ENCODE measurements around the gene TSKU. TPM values are rescaled to one million over a fixed set of nuclear protein-coding genes. Genes with fewer than 3 reads are reported as not detected.

The TSKU gene
- total and polyA plus RNA-seq, 2 donors (not counting 1 experiment from before 2014, with no cell fraction given): 5.0 to 10.6 TPM

- peak; percentile 24 for TF ChIP-seq EZH2 (IDR thresholded peaks at IDR 0.05; ENCODE audit: low read length, missing control alignments)
- TF ChIP-seq CTCF (conservative IDR thresholded peaks at IDR 0.05 in 1 of 2, IDR thresholded peaks at IDR 0.05 in 1 of 2; ENCODE audit: low read depth in 1 of 2, low read length in 2 of 2): no peak
- no peak overlapping the region for H3K9ac ChIP-seq (ENCODE audit: insufficient read depth, low read length)
- no peaks in the 10 kb centered on the region for H4K20me1 ChIP-seq (ENCODE audit: control insufficient read depth, extremely low read depth, insufficient read depth, low read length)
- peaks cover 14% of the 10 kb centered on the region for H3K27me3 ChIP-seq (ENCODE audit: control insufficient read depth, insufficient read depth, low read length)
- no peak overlapping the region for H3K4me2 ChIP-seq (ENCODE audit: extremely low read depth, insufficient read depth, low read length)
- H3K79me2 ChIP-seq (ENCODE audit: control insufficient read depth, insufficient read depth, low read length): peaks cover 1% of the 10 kb centered on the region
- no peak for DNase-seq (ENCODE audit: low read depth in 2 of 2)
- H3K36me3 ChIP-seq (ENCODE audit: control insufficient read depth, insufficient read depth, low read length): no peaks in the 10 kb centered on the region
- no peak overlapping the region for H3K4me3 ChIP-seq (replicated peaks in 1 of 4; ENCODE audit: control extremely low read depth in 1 of 4, insufficient read depth in 1 of 4, low read depth in 3 of 4, low read length in 4 of 4)
- no peak overlapping the region for H2AFZ ChIP-seq (ENCODE audit: low read length)
- H3K9me3 ChIP-seq (ENCODE audit: control insufficient read depth, insufficient read depth, low read depth, low read length): no peaks in the 10 kb centered on the region
- no peak overlapping the region for H3K27ac ChIP-seq (ENCODE audit: insufficient read depth, low read length)
- peaks cover 3% of the 10 kb centered on the region for H3K4me1 ChIP-seq (ENCODE audit: control insufficient read depth, extremely low read depth, insufficient read depth, low read length)
Observed at GRCh38 chr11:76786441-76787014, 3.4 kb downstream of the TSKU start.

GRCh38 chr11:76787271-76787670 lies 4.1 kb downstream of the TSKU start:
- no peak overlapping the region for H3K4me2 ChIP-seq (ENCODE audit: extremely low read depth, insufficient read depth, low read length)
- no peak overlapping the region for H3K27ac ChIP-seq (ENCODE audit: insufficient read depth, low read length)
- H3K9me3 ChIP-seq (ENCODE audit: control insufficient read depth, insufficient read depth, low read depth, low read length): no peaks in the 10 kb centered on the region
- peaks cover 14% of the 10 kb centered on the region for H3K27me3 ChIP-seq (ENCODE audit: control insufficient read depth, insufficient read depth, low read length)
- TF ChIP-seq CTCF (conservative IDR thresholded peaks at IDR 0.05 in 1 of 2, IDR thresholded peaks at IDR 0.05 in 1 of 2; ENCODE audit: low read depth in 1 of 2, low read length in 2 of 2) (no peak), EZH2 (IDR thresholded peaks at IDR 0.05; ENCODE audit: low read length, missing control alignments) (no peak)
- no peak overlapping the region for H3K9ac ChIP-seq (ENCODE audit: insufficient read depth, low read length)
- H3K79me2 ChIP-seq (ENCODE audit: control insufficient read depth, insufficient read depth, low read length): peaks cover 1% of the 10 kb centered on the region
- no peak overlapping the region for H2AFZ ChIP-seq (ENCODE audit: low read length)
- no peaks in the 10 kb centered on the region for H3K36me3 ChIP-seq (ENCODE audit: control insufficient read depth, insufficient read depth, low read length)
- no peaks in the 10 kb centered on the region for H4K20me1 ChIP-seq (ENCODE audit: control insufficient read depth, extremely low read depth, insufficient read depth, low read length)
- DNase-seq (ENCODE audit: low read depth in 2 of 2): no peak
- peaks cover 3% of the 10 kb centered on the region for H3K4me1 ChIP-seq (ENCODE audit: control insufficient read depth, extremely low read depth, insufficient read depth, low read length)
- H3K4me3 ChIP-seq (replicated peaks in 1 of 4; ENCODE audit: control extremely low read depth in 1 of 4, insufficient read depth in 1 of 4, low read depth in 3 of 4, low read length in 4 of 4): no peak overlapping the region

- H2AFZ ChIP-seq (ENCODE audit: low read length): no peak overlapping the region
- TF ChIP-seq EZH2 (IDR thresholded peaks at IDR 0.05; ENCODE audit: low read length, missing control alignments) (no peak), CTCF (conservative IDR thresholded peaks at IDR 0.05 in 1 of 2, IDR thresholded peaks at IDR 0.05 in 1 of 2; ENCODE audit: low read depth in 1 of 2, low read length in 2 of 2) (no peak)
- peaks cover 3% of the 10 kb centered on the region for H3K4me1 ChIP-seq (ENCODE audit: control insufficient read depth, extremely low read depth, insufficient read depth, low read length)
- no peak overlapping the region for H3K4me3 ChIP-seq (replicated peaks in 1 of 4; ENCODE audit: control extremely low read depth in 1 of 4, insufficient read depth in 1 of 4, low read depth in 3 of 4, low read length in 4 of 4)
- H3K79me2 ChIP-seq (ENCODE audit: control insufficient read depth, insufficient read depth, low read length): peaks cover 1% of the 10 kb centered on the region
- no peaks in the 10 kb centered on the region for H3K36me3 ChIP-seq (ENCODE audit: control insufficient read depth, insufficient read depth, low read length)
- H4K20me1 ChIP-seq (ENCODE audit: control insufficient read depth, extremely low read depth, insufficient read depth, low read length): no peaks in the 10 kb centered on the region
- H3K4me2 ChIP-seq (ENCODE audit: extremely low read depth, insufficient read depth, low read length): no peak overlapping the region
- no peak overlapping the region for H3K9ac ChIP-seq (ENCODE audit: insufficient read depth, low read length)
- DNase-seq (ENCODE audit: low read depth in 2 of 2): peak in 1 of 2 donors; percentile 57
- no peak overlapping the region for H3K27ac ChIP-seq (ENCODE audit: insufficient read depth, low read length)
- H3K9me3 ChIP-seq (ENCODE audit: control insufficient read depth, insufficient read depth, low read depth, low read length): no peaks in the 10 kb centered on the region
- H3K27me3 ChIP-seq (ENCODE audit: control insufficient read depth, insufficient read depth, low read length): peaks cover 14% of the 10 kb centered on the region
Observed at GRCh38 chr11:76787911-76788596, 4.9 kb downstream of the TSKU start.
